ENCODE measurements around the gene ARRB1. TPM values are rescaled to one million over a fixed set of nuclear protein-coding genes. Genes with fewer than 3 reads are reported as not detected.

Gene ARRB1
- total RNA-seq, 1 donor from 2014 or later, result 9.3 TPM

GRCh38 chr11:75239531-75240290 is 111.8 kb downstream of the ARRB1 start:
- ATAC-seq (no peak), DNase-seq (ENCODE audit: low spot score) (no peak)

- ATAC-seq (no peak), DNase-seq (ENCODE audit: low spot score) (no peak)
Measured at GRCh38 chr11:75238595-75239440, 112.6 kb downstream of the ARRB1 start.

GRCh38 chr11:75237050-75237449 is 114.4 kb downstream of the ARRB1 start:
- no peak for ATAC-seq
- DNase-seq (ENCODE audit: low spot score), result no peak

- ATAC-seq (no peak), DNase-seq (ENCODE audit: low spot score) (no peak)
Measured at GRCh38 chr11:75236062-75236461, 115.4 kb downstream of the ARRB1 start.

GRCh38 chr11:75233754-75234172 is 117.7 kb downstream of the ARRB1 start:
- DNase-seq (ENCODE audit: low spot score) (no peak), ATAC-seq (peak; percentile 77)

GRCh38 chr11:75230621-75231020 is 120.8 kb downstream of the ARRB1 start:
- ATAC-seq, result no peak
- DNase-seq (ENCODE audit: low spot score), result no peak

- DNase-seq (ENCODE audit: low spot score) (no peak), ATAC-seq (no peak)
Measured at GRCh38 chr11:75229466-75229865, 122.0 kb downstream of the ARRB1 start.

- DNase-seq (ENCODE audit: low spot score) (no peak), ATAC-seq (no peak)
Measured at GRCh38 chr11:75225794-75226193, 125.7 kb downstream of the ARRB1 start.

GRCh38 chr11:75223954-75224643 is 127.4 kb downstream of the ARRB1 start:
- DNase-seq (ENCODE audit: low spot score) (no peak), ATAC-seq (peak; percentile 57)

GRCh38 chr11:75219869-75220268 is 131.6 kb downstream of the ARRB1 start:
- no peak for DNase-seq (ENCODE audit: low spot score)
- ATAC-seq, result no peak

GRCh38 chr11:75214843-75215242 is 136.6 kb downstream of the ARRB1 start:
- DNase-seq (ENCODE audit: low spot score), result no peak
- no peak for ATAC-seq

GRCh38 chr11:75214411-75214821 is 137.0 kb downstream of the ARRB1 start:
- peak; percentile 85 for ATAC-seq
- peak; percentile 65 for DNase-seq (ENCODE audit: low spot score)

Other genes with a start within 250 kb of the ARRB1 start
- 327 TPM for gene SLCO2B1, start 200.6 kb downstream of the ARRB1 start, total RNA-seq
- gene TPBGL, start 110.9 kb downstream of the ARRB1 start, total RNA-seq, result not detected
- 474 TPM for gene RPS3, start 47.9 kb upstream of the ARRB1 start, total RNA-seq
- gene KLHL35, start 81.5 kb upstream of the ARRB1 start, total RNA-seq, result not detected
- gene GDPD5, start 174.3 kb upstream of the ARRB1 start, total RNA-seq, result 9.1 TPM
- gene SERPINH1, start 210.6 kb upstream of the ARRB1 start, total RNA-seq, result 21.6 TPM